HG02870 (cell line): ENCODE measurements around the gene PNPLA7.

Experiments
- ATAC-seq: cut with Tn5 transposase; IDR thresholded peaks from one replicate; pipeline ENCODE4 v1.9.1; 2021; ENCODE audit warnings: mild to moderate bottlenecking, moderate library complexity; ENCODE audit not compliant: unreplicated experiment

Gene PNPLA7

GRCh38 chr9:137437691-137438590, 112.3 kb downstream of the PNPLA7 start:
- ATAC-seq: no peak

DNA sequence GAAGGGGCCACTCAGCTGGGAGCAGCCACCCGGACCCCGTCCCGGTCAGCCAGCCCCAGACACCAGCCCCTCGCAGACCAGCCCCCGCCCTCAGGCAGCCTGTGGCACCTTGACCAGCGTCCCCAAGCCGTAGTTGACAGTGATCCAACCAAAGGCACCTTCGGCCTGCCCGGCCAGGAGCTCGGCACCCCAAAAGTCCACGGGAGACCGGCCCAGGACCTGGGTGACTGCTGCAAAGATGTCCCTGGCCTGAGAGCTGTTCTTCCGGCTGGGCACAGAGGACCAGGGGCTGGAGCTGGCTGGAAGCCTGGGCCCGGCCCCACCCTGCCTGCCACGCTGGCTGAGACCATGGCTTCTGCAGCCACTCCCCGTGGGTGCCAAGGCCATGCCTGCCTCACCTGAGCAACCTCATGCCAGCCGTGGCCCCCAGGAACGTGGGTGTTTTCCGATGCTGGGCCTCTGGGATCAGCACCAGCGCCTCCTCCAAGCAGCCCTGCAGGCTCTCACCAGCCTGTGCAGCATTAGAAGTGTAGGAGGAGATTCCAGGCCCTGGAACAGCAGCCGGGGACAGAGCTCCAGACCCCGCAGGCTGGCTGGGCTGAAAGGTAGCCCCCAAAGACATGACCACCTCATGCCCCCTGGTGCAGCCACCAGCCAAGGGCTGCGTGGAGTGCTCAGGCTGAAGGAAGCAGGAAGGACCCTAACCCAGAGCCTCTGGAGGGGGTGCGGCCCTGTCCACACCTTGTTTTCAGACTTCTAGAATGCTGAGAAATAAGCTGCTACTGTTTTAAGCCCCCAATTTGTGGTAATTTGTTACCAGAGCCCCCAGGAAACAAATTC, 113.2 kb downstream of the PNPLA7 start:
- no peak for ATAC-seq

DNA sequence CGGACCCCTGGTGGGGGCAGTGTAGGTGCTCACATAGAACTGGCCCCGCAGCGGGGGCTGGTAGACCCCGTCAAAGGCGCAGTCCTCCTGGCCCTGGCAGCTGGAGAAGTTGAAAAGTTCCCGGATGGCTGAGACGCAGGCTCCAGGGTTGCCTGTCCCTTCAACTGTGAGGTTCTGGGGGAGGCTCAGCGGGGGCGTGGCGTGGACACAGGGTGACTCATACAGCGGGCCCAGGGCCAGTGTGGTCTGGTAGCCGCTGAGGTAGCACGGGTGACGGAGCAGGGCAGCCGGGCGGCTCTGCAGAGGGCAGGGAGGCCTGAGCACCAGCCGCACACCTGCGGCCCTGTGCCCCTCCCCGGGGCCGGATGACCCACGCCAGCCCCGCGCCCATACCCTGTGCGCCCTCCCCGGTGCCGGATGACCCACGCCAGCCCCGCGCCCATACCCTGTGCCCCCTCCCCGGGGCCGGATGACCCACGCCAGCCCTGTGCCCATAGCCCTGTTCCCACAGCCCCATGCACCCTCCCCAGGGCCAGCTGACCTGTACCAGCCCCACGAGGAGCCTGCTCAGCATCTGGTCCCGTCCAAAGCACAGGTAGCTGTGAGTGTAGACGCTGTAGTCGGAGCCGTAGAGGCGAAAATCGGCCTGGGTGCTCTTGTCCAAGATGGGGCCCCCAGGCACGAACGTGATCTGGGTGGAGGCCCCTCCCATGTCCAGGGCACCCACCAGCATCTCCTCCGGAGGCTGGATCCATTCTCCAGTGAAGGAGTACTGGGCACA, 114.0 kb downstream of the PNPLA7 start:
- no peak for ATAC-seq

DNA sequence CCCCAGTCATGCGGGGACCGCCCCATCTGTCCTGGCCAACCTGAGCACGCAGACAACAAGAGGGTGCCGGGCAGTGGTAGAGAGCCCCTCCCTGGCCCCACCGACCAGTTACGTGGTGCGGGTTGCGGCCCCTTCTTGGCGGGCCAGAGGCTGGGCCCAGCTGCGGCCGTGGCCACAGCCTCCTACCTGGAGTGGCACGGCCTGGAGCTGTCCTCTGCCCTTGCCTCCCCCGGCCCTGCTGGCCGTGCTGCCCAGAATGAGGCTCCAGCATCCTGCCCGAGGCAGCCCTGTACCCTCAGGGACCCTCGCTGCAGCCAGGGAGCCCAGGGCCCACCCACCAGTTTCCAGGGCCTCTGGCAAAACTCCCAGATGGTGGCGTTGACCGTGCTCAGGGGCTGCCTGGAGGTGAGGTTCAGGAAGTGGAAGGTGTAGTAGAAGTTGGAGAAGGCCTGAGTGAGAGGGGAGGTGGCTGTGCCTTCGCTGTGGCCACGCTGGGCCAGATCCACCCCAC, 114.8 kb downstream of the PNPLA7 start:
- no peak for ATAC-seq

DNA sequence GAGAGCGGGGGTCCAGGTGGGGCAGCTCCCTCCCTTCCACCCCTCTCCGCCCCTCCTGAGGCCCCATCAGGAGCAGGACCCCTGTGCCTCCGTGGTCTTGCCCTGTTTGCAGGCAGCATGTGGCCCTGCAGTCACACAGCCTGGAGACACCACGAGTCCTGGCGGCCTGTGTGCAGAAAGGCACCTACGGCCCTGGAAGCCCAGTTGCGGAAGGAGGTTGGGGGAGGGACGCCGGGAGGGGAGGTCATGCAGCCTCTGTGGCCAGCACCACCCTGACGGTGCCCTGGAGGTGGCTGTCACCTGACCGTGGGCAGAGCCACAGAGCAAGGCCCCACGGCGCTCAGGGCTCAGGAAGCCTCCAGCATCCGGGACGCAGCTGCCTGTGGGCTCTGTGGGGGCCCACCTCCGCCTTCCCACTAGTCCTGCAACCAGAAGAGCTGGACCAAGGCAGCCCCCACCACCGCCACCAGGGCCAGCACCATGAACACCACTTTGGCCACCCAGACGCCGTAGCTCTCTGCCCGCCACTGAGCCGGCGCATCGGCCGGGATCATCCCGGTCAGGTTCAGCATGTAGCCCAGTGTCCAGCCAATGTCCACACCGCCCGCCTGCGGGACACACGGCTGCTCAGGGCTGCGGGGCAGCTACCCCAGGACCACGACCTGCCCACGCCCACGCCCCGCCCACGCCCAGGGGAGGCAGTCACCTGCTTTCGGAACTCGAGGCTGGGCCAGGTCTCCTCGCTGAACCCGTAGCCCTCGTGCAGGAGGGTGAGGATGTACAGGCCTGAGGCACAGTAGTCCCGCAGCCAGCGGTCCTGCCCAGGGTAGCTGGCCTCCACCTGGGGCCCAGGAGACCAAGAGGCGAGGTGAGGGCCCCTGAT, 115.5 kb downstream of the PNPLA7 start:
- ATAC-seq: no peak

DNA sequence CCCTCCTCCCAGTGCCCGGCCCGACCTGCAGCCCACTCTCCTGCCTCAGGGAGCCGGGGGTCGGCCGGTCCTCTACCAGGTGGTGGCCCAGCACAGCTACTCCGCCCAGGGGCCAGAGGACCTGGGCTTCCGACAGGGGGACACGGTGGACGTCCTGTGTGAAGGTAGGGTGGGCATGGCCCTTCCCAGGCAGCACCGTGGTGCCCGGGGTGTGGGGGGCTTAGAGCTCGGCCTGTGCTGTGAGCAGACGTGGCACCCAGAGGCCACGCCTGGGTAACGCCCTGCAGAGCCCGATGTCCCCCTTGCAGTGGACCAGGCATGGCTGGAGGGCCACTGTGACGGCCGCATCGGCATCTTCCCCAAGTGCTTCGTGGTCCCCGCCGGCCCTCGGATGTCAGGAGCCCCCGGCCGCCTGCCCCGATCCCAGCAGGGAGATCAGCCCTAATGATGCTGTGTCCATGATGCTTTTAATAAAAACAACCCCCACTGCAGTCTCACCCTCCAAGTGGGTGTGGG, 116.2 kb downstream of the PNPLA7 start:
- ATAC-seq: no peak

DNA sequence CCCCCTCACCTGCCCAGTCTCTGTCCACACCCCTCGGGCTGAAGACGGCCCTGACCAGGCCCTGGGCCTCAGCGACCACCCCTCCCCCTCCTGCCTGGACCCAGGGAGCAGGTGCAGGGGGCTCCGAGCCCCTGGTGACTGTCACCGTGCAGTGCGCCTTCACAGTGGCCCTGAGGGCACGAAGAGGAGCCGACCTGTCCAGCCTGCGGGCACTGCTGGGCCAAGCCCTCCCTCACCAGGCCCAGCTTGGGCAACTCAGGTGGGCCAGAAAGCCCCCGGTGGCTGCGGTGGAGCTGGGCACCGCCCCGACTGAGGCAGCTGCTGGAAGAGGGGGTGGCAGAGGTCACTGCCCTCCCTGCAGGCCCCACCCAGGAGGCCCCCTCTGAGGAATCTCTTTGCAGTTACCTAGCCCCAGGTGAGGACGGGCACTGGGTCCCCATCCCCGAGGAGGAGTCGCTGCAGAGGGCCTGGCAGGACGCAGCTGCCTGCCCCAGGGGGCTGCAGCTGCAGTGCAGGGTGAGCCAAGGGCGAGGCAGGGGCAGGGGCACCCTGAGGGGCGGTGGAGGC, 116.8 kb downstream of the PNPLA7 start:
- ATAC-seq: no peak

GRCh38 chr9:137432687-137433348, 117.4 kb downstream of the PNPLA7 start:
- ATAC-seq: no peak

GRCh38 chr9:137431416-137431931, 118.7 kb downstream of the PNPLA7 start:
- no peak for ATAC-seq

DNA sequence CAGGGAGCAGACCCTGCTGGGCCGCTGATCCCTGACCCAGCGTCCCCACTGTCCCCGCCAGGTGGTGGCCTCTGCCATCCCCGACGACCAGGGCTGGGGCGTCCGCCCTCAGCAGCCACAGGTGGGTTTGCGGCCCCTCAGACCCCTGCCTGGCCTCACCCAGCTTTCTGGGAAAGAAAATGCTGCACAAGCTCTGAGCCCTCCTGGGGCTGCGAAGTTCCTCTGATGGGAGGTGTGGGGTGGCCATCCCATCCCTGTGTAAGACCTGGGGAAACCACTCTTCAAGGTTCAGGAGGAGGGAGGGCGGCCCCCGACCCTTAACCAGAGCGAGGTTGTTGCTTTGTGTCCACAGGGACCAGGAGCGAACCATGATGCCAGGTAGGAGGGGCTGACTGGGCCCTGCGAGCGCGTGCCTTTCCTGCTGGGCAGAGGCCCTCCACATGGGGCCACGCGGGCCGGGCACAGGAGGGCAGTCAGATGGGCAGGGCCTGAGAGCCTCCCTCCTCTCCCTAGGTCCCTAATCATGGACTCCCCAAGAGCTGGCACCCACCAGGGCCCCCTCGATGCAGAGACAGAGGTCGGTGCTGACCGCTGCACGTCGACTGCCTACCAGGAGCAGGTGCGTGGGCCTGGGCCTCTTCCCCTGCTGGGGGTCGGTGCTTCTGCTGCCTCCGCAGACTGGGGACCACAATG, 119.3 kb downstream of the PNPLA7 start:
- no peak for ATAC-seq

- no peak for ATAC-seq
Observed at GRCh38 chr9:137429974-137430722, 120.1 kb downstream of the PNPLA7 start.

DNA sequence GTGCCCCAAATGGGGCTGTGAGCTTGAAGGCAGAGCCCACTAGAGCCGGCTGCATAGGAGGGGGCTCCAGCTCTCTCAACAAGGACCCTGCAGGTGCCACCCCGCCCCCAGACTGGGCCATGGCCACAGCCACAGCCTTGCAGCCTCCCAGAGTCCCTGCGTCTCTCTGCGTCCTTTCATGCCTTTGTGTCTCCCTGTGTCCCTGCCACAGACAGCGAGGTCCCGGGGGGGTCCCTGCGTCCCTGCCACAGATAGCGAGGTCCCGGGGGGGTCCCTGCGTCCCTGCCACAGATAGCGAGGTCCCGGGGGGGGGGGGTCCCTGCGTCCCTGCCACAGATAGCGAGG, 120.7 kb downstream of the PNPLA7 start:
- ATAC-seq: no peak

- ATAC-seq: no peak
Observed at GRCh38 chr9:137428841-137429545, 121.2 kb downstream of the PNPLA7 start.

DNA sequence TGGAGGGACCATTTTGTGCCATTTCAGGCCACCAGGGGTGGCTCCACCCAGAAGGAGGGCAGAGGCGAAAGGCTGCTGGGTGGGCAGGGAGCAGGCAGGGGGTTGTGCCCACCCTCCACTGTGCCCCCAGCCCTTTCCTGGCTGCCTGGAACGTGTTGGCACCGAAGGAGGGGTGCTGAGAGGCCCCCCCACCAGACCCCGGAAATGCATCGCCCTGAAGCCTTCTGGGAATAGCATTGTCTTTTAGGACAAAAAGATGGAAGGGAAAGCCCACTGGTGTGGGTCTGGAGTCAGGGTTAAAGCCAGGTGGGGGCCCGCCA, 121.9 kb downstream of the PNPLA7 start:
- no peak for ATAC-seq

DNA sequence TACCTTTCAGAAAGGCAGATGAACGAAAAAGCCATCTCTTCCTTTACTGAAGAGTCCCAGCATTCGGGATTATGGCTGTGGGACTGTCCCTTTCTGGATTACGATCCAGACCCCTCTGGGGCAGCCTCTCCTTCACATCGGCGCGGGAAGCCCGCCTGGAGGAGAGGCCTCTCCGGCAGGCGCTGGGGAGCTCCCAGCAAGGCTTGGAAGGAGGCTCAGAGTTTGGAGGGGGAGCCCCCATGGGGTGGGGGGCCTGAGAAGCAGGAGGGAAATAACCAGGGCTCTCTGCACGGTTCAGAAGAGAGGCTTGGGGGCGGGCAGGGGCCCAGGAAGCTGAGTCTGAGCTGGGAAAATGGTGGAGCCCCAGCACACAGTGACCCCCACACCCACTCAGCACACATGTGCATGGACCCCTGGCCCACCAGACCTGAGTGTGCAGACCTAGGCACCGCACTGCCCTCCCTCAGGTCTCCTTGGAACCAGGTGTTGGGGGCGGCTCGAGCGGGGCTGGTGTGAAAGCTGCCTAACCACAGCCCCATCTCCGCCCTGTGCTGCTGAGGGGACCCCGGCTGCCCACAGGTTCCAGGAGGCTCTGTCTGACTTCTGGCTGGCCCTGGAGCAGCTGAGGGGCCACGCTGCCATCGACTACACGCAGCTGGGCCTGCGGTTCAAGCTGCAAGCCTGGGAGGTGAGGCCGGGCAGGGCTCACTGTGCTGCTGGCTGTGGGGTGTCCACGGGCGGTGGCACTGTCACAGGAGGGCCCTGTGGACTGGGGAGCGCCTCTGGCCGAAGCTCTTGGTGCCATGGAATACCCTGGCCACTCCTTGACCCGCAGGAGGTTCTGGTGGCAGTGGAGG, 122.5 kb downstream of the PNPLA7 start:
- no peak for ATAC-seq
